GM18505 (cell line): ENCODE results near the gene CCDC120.

Source experiments
- ATAC-seq: cut with Tn5 transposase; IDR thresholded peaks from one replicate; pipeline ENCODE4 v1.9.1; 2021; ENCODE audit not compliant: unreplicated experiment
- POLR2A ChIP-seq: IDR thresholded peaks from 4 replicates; pipeline ENCODE4 v1.6.1; 2011; ENCODE audit warnings: borderline replicate concordance; ENCODE audit not compliant: insufficient read depth, insufficient read length; ENCODE audit errors: extremely low read depth

The CCDC120 gene, protein sequence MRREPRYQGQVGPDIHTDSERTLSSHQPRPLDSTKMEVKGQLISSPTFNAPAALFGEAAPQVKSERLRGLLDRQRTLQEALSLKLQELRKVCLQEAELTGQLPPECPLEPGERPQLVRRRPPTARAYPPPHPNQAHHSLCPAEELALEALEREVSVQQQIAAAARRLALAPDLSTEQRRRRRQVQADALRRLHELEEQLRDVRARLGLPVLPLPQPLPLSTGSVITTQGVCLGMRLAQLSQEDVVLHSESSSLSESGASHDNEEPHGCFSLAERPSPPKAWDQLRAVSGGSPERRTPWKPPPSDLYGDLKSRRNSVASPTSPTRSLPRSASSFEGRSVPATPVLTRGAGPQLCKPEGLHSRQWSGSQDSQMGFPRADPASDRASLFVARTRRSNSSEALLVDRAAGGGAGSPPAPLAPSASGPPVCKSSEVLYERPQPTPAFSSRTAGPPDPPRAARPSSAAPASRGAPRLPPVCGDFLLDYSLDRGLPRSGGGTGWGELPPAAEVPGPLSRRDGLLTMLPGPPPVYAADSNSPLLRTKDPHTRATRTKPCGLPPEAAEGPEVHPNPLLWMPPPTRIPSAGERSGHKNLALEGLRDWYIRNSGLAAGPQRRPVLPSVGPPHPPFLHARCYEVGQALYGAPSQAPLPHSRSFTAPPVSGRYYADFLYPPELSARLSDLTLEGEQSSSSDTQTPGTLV

DNA sequence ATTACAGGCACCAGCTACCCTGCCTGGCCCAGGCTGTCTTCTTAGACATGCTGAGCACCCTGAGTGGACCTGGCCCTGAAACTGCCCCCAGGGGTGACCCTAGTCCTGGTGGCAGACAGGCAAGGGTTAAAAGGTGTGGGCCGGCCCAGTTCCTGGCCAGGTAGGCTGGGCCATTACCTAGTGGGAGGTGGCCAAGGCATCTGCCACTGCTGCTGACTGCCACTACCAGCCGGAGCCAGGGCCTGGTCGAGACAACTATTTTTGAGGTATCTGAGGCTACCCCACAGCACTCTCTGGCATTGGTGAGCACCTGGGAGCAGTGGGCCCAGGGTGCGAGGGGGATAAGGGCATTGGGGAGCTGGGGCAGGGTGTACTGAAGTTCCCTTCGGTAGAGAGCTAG lies at the start of gene CCDC120:
TSS of gene CCDC120 (plus strand) at position 206 of the 400 bp plus-strand sequence. CDS start 3,043 bp downstream, outside the sequence.
- TF ChIP-seq POLR2A = no peak
- ATAC-seq = no peak

DNA sequence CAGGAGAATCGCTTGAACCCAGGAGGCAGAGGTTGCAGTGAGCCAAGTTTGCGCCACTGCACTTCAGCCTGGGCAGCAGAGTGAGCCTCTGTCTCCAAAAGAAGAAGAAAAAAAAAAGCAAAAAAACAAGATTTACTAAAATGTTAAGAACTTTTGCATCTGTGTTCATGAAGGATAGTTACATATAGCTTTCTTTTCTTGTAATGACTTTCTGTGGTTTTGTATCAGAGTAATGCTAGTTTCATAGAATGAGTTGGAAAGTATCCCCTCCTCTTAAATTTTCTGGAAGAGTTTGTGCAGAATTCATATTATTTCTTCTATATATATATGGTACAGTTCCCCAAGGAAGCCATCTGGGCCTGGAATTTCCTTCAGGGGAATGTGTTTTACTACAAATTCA lies 39.7 kb upstream of the CCDC120 start:
- no peak for TF ChIP-seq POLR2A
- ATAC-seq = no peak

DNA sequence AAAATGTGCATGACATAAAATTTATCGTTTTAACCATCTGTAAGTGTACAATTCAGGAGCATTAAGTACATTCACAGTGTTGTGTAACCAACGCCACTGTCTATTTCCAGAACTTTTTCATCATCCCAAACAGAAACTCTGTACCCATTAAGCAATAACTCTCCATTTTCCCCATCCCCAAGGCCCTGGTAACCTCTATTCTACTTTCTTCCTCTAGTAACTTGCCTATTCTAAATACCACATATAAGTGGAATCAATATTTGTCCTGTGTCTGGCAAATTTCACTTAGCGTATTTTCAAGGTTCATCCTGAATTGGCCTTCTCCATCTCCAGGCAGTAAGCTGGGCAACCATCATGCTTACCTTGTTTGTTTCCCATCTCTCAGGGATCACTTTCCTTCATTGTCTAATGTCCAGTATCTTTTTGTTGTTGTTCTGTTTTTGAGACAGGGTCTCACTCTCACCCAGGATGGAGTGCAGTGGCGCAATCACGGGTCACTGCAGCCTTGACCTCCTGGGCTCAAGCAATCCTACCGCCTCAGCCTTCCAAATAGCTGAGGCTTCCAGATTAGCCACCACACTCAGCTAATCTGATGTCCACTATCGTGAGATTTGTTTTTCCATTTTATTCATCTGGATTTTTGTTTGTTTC lies 39.1 kb upstream of the CCDC120 start:
- no peak for TF ChIP-seq POLR2A

DNA sequence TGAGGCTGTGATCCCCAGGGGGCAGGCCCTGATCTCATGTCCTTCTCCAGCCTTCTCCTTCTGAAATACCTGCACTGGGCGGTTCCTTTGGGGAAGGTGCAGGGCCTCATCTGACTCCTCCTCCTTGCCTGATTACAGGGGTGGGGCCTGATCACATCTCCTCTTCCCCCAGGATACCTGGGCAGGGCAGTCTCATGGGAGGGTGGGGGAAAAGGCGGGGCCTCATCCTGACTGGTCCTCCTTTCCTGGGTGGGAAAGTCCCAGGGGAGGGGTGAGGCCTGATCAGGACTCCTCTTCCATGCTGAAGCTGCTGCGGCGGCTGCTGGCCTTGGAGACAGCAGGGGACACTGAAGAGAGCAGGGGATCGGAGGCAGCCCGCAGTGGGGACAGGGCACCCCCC lies 28.9 kb upstream of the CCDC120 start:
- ATAC-seq = no peak
- no peak for TF ChIP-seq POLR2A

More for the DNA sequence above, 39.1 kb upstream of the CCDC120 start:
- no peak for ATAC-seq

DNA sequence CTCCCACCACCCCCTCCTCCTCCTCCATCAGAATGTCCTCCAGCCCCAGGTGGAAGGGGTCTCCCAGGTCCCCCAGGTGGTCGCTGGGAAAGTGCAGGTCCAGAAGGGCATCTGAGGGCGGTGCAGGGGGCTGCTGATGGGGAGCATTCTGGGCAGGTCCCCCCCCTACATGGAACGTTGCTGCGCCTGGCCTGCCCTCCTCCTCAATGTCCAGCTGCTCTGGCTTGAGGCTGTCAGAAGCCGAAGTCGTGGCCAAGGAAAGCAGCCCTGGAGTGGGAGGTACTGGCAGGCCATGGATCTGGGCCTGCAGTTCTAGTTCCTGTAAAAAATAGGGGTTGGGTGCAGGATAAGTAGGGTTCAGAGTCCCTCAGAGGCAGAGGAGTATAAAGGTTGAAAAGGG lies 28.5 kb upstream of the CCDC120 start:
- no peak for ATAC-seq
- TF ChIP-seq POLR2A = no peak

DNA sequence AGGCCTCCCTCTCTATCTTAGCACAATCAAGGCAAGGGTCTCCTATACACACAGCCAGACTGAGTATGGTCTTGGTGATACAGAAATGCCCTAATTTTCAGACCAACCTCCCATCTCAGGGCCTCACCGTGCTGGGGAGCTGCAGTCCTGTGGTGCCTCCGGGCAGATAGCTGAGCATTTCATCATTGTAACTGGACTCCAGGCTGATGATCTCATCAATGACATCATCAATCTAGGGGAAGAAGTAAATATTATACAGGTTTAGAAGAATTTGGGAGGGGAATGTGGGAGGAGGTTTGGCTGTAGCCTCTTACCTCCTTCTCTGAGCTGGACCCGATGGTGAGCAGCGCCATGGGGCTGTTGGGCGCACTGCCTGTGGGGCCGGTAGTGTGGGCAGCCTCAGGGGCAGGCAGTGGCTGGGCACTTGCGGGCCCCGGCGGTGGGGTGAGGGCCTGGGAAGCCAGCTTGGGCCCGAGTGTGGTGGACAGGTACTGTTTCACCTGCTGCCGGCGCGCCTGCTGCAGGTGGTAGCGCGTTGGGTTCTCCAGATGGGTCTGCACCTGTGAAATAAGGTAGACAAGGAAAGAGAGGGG lies 20.8 kb upstream of the CCDC120 start:
- no peak for ATAC-seq
- no peak for TF ChIP-seq POLR2A

DNA sequence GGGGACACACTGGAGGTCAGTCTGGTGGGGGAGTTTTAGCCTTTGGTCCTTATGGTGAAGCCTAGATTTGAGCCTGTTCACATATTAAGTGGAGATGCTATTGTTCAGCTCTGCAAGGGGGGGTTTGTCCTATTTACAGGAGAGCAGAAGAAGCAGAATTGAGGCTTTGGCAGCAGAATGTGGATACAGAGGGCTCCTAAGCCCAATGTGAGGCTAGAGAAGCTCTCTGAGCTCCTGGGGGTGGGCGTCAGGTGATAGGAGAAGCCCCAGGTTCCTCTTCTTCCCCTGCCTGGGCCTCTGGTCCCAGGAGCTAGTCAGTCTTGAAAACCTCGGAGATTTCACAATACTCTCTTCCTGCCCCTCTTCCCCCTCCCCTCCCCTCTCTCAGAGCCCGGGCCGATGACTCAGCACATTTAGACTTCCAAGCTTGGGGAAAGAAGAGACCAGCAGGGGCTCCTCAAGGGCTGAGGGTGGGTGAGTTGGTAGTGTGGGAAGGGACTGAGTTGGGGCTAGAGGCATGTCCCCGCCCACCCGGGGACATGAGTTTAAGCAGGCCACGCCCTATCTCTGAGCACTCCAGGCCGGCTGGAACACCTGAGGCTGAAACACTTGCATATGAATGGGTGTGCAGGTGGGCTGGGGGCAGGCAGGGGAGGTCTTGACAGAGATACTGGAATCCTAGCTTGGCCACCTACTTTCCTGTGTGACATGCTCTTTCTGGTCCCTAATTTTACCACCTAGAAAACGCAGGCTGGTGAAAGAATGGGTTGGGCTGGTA lies 19.0 kb upstream of the CCDC120 start:
- ATAC-seq = no peak

DNA sequence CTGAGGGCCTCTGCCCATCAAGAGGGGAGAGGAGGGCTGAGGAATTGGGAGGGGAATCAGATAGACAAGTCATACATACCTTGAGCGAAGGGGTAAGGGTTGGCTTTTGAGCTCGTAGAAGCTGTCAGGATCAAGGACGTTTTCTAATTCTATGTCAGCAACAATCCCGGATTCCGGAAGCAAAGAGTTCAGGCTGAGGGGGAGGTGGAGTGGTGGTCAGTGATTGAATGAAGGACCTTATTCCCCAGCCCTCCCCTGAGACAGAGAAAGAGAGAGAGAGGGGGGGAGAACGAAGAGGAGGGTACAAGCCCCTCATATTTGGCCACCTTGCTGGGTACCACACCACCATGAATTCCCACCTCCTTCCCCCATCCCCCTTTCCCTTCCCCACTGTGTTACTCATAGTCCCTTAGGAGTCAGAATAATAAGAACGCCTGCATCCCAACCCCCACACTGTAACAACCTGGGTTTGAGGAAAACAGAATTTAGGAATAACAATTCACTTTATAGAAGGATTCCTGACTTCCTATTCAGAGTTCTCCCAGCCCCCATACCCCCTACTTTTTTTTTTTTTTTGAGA lies 18.3 kb upstream of the CCDC120 start:
- no peak for TF ChIP-seq POLR2A
- no peak for ATAC-seq

More for the DNA sequence above, 19.0 kb upstream of the CCDC120 start:
- no peak for TF ChIP-seq POLR2A

DNA sequence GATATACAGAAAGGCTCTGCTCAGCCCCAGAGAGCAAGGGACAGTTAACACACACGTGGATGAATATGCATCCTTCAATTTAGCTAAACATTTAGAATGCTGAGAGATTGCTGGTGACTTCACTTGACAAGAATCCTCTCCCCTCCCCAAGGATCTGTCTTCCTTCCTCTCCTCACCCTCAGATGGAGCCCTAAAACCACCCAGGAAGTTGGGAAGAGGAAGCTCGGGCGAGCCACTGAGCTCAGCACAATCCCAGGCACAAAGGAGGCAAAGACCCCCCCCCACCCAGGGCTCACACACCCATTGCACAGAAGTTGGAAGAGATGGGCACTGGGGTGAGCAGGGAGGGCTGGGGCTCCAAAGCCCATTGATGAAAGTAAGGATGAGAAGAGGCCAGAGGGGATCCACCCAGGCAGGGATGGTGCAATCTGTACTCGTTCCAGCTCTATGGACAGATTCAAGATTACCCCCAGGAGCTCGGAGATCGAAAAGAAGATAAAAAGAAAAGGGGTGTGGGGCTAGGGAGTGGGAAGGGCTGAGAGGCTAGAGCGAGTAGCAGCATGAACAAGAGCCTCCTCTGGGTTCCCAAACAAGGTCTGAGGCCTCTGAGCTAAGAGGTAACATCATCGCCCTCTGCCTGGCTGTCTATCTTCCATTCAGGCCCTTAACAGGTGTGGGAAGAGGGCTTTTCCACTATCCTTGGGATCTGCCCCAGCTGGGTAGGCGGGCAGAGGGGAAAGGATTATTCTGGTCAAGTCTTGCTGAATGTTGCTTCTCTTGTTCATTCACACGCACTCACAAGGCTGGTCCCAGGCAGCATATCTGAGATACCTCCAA lies 16.8 kb upstream of the CCDC120 start:
- no peak for TF ChIP-seq POLR2A

DNA sequence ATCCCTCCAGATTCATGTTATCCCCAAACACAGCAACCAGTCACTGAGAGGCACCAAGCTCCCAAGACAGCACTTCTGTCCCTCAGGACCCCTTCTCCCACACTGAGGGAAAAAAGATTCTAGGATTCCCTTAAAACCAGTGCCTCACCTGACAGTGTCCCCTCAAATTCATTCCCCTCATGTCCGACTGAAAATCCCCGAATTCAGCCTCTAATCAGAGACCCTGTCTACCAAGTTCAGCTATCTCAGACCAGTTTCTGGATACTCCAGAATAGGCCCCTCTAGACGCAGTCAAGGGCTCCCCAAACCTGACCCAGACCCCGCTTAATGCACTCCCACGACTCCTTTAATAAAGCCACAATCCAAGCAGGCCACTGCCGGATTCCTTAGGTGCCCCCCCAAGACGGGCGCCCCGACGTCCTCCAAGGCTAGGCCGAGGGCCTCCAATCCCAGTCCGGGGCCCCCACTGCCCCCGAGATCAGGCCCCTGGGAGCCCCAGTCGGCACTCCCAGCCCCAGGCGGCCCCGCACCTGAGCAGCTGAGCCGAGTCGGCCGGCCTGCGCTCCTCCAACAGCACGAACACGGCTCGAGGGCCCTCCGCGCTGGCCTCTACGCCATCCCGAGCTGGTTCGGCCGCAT lies 16.1 kb upstream of the CCDC120 start:
- ATAC-seq = no peak
- TF ChIP-seq POLR2A = no peak

More for the DNA sequence above, 16.8 kb upstream of the CCDC120 start:
- ATAC-seq = no peak

DNA sequence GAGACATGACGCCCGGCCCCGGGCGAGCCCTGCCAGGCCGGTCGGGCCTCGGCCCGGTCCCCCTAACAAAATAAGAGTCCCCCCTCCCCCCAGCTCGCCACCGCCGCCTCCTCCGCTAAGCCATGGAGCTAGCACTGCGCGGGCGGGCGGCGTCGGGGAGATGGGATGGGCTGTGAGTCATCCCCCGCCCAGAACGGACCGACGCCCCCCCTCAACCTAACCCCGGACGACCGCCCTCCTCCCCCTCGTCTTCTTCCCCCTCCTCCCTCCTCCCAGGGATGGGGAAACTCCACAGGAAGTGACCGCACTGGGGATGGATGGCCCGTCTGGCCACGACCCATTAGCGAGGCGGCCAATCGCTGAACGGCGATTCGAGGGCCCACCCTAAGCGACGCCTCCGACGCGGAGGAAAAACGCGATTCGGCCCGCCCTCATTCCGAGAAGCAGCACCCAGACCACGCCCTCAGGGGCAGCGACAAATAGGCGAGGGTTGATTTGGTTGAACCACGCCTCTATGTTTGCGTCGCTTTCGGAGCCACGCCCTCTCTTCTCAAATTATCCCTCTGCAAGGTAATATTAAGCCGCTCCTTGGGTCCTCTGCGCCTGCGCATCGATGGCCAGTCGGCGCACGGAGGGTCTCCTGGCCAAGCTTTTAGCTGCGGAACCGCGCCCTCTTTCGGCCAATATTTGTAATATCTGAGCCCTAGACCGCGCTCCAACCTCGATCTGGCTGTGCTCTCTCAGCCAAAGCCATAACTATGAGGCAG lies 15.4 kb upstream of the CCDC120 start, which contains the start of gene TFE3:
TSS of gene TFE3 (minus strand) at position 138 of the 767 bp plus-strand sequence. CDS start at position 7, 131 bp downstream.
- TF ChIP-seq POLR2A = peak; percentile 32

DNA sequence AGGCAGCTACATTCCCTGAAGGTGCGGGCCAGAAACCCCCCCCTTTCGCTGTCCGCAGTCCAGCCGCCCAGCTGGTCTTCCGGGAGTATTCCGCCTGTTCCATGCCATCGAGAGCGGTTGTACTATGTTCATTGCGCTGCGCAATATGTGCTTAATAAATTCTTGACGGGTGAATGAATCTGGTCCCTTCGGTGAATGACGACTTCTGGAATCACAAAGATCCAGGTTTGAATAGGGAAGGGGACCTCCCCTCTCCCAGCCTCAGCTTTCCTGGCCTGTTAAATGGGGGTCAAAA lies 14.9 kb upstream of the CCDC120 start:
- no peak for ATAC-seq
- no peak for TF ChIP-seq POLR2A

More for the DNA sequence above, 15.4 kb upstream of the CCDC120 start, which contains the start of gene TFE3:
- peak; percentile 91 for ATAC-seq
